SJCRH30 (cell line): ENCODE data around the gene CTSW. TPM values are rescaled to one million over a fixed set of nuclear protein-coding genes. Genes with fewer than 3 reads are reported as not detected.
"Not testable (repeated sequence)": the region's sequence is repeated elsewhere in the genome, so short reads cannot be mapped to it uniquely, and the experiment has no call there.

Experiments used
- DNase-seq, 2 experiments: peaks; one replicate each; pipeline ENCODE4 v3.0.0-alpha.2; 2015 to 2020
- H3K27ac ChIP-seq: fragments of 250-450 bp; sonication (Bioruptor Pico); 2 replicates; pipeline ENCODE4 v1.5.1; 2020; ENCODE audit warnings: mild to moderate bottlenecking, moderate library complexity
- H3K27me3 ChIP-seq: fragments of 250-450 bp; sonication (Bioruptor Pico); 2 replicates; pipeline ENCODE4 v1.5.1; 2020; ENCODE audit warnings: mild to moderate bottlenecking, moderate library complexity
- H3K36me3 ChIP-seq: fragments of 250-450 bp; sonication (Bioruptor Pico); 2 replicates; pipeline ENCODE4 v1.5.1; 2020; ENCODE audit warnings: mild to moderate bottlenecking, moderate library complexity
- H3K4me1 ChIP-seq: fragments of 250-450 bp; sonication (Bioruptor Pico); 2 replicates; pipeline ENCODE4 v1.5.1; 2020; ENCODE audit warnings: mild to moderate bottlenecking, moderate library complexity
- H3K4me3 ChIP-seq: fragments of 250-450 bp; sonication (Bioruptor Pico); 2 replicates; pipeline ENCODE4 v1.5.1; 2020; ENCODE audit warnings: mild to moderate bottlenecking, moderate library complexity
- H3K9me3 ChIP-seq: fragments of 250-450 bp; sonication (Bioruptor Pico); replicated peaks from 2 replicates; pipeline ENCODE4 v1.5.1; 2020; ENCODE audit warnings: mild to moderate bottlenecking, moderate library complexity
- total RNA-seq: library from RNA; depleted of rRNA; stranded (reverse); fragments of >200 nt; shearing (Covaris generic); gene quantifications from 2 replicates; pipeline ENCODE4 v1.2.3, GENCODE V29; 2014

Gene CTSW
- total RNA-seq, 1 experiment from 2014 or later = not detected

DNA sequence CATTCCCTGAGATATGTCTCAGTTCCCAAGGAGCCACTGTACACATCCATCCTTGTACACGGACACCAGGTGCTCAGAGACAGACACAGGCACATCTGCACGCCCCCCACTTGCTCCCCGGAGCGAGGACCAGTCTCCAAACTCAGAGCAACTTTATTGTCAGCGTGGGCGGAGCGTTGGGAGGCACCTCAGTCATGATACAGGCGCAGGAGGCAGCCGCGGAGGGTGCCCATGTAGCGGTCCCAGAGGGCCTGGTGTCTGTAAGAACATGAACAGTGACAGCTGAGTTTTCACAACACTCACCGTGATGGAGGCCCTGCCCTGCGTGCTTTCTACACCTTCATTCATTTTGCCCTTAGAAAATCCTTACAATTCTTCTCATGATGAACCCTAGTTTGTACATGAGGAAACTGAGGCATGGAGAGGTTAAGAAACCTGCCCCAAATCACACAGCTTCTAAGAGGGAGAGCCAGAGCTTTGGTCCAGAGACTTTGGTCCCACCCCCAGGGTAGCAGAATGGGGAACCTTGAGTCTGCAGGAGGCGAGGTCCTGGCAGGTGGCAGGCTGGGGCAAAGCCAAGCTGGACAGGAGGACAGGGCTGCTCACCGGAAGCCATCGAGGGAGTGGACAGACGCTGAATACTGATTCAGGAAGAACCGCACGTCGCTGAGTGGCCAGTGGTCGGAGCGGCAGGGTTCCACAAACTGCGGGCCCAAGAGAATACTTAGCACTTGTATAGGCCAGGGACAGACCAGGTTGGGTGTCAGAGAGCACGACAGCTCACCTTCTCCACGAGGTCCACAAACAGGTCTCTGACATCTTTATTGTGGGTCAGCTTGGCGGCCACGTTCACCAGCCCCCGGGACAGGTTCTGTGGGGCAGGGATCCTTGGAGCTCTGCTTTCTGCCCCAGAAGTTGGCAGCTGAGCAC is 4.4 kb downstream of the CTSW start:
- no peak overlapping the region for H3K4me3 ChIP-seq
- peaks cover 17% of the 10 kb centered on the region for H3K36me3 ChIP-seq
- no peak overlapping the region for H3K27ac ChIP-seq
- DNase-seq = no peak
- no peaks in the 10 kb centered on the region for H3K4me1 ChIP-seq
- no peaks in the 10 kb centered on the region for H3K9me3 ChIP-seq
- H3K27me3 ChIP-seq = no peaks in the 10 kb centered on the region

DNA sequence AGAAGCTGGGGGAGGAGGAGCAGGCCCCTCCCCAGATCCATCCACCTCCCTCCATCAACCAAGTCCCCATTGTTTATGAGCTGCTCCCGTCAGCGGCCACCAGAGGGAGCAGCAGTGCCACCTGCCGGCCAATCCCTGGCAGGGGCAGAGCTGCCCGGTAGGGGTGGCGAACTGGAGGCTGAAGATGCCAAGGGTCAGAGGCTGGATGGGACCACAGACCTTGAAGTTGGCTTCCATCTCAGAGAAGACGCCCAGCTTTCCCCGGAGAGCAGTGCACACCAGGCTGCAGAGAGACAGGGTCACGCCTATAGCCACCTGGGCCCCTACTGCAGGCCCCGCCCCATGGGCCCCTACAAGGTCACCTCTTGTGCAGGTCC is 5.1 kb downstream of the CTSW start:
- H3K27me3 ChIP-seq = no peaks in the 10 kb centered on the region
- peaks cover 17% of the 10 kb centered on the region for H3K36me3 ChIP-seq
- H3K4me1 ChIP-seq = peaks cover 3% of the 10 kb centered on the region; the same call in 1 of the 2 replicates
- no peak overlapping the region for H3K4me3 ChIP-seq
- no peak overlapping the region for H3K27ac ChIP-seq
- H3K9me3 ChIP-seq = no peaks in the 10 kb centered on the region
- peak; percentile 73 to 83 for DNase-seq

DNA sequence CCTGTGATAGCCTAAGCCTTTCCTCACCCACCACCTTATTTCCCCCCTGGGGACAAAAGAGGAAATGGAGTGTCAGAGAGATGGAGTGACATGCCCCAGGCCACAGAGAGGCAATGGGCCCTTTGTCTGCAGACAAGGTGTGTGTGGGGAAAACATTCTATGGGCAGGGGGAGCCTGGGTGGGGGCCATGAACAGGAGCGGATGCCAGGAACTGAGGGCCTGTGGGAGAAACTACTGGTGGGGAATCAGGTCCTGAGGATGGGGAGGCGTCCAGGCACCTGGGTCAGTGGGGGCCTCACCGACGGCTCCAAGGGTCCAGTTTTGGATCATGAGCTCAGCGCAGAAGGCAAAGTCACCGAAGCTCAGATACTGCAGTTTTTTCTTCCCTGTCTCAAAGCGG is 5.6 kb downstream of the CTSW start:
- Histone ChIP-seq H3K9me3 (no peaks in the 10 kb centered on the region), H3K36me3 (peaks cover 17% of the 10 kb centered on the region), H3K27ac (no peak overlapping the region), H3K4me3 (no peak overlapping the region), H3K4me1 (peaks cover 5% of the 10 kb centered on the region; the same call in 1 of the 2 replicates), H3K27me3 (no peaks in the 10 kb centered on the region)
- DNase-seq = no peak

DNA sequence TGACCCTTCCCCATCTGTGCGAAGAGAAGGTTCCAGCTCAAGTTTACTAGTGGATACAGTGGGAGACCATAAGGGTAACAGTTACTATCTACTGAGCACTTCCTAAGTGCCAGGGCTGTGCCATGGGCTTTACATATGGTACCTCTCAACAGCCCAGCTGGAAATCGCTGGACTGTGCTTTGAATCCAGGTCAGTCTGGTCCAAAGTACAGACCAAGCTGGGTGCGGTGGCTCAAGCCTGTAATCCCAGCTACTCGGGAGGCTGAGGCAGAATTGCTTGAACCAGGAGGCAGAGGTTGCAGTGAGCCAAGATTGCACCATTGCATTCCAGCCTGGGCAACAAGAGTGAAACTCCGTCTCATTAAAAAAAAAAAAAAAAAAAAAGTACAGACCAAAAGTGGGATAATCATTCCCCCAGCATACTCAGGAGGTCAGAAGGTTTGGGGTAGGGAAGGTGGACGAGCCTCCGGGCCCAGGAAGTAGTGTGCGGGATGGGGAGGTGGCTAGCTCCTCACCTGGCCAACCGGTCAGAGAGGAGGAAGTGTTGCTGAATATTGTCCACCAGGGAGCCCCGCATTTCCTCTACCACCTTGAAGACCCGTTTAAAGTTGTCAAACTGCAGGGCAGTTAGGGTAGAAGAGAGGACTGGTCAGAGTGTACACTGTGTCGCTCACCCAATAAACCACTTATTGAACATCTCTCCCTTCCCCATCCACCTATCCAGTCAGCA is 6.3 kb downstream of the CTSW start:
- no peak for DNase-seq
- no peaks in the 10 kb centered on the region for H3K27me3 ChIP-seq
- H3K4me3 ChIP-seq = no peak overlapping the region
- H3K4me1 ChIP-seq = peaks cover 5% of the 10 kb centered on the region; the same call in 1 of the 2 replicates
- H3K27ac ChIP-seq = no peak overlapping the region
- no peaks in the 10 kb centered on the region for H3K9me3 ChIP-seq
- peaks cover 17% of the 10 kb centered on the region for H3K36me3 ChIP-seq

DNA sequence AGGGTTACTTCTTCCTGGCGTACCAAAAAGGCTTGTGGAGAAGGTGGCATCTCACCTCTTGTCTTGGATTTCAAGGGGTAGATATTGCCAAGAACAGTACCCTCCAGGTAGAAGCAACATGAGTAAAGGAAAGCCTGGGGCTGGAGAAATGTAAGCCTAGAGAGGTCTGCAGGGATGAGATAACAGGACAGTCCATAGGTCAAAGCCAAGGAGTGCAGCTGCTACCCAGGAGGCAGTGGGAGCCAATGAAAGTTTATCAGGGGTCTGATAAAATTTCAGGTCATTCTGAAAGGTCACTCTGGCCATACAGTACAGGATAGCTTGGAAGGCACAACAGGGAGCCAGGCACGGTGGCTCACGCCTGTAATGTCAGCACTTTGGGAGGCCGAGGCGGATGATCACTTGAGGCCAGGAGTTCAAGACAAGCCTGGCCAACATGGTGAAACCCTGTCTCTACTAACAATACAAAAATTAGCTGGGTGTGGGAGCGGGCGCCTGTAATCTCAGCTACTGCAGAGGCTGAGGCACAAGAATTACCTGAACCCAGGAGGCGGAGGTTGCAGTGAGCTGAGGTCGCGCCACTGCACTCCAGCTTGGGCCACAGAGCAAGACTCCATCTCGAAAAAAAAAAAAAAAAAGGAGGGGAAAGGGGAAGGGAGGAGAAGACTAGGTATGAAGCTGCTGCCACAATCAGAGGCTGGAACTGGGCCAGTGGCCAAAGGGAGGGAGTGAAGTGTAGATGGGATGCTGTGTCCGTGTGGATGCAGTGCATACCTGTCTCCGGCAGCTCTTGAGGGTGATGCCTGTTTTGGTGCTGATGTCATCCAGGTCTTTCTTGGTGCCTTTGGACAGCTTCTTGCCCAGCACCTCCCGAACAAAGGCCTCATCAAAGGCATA is 7.4 kb downstream of the CTSW start:
- no peaks in the 10 kb centered on the region for H3K9me3 ChIP-seq
- peak overlapping the region; percentile 72 for H3K4me3 ChIP-seq
- no peaks in the 10 kb centered on the region for H3K27me3 ChIP-seq
- H3K27ac ChIP-seq = no peak overlapping the region
- H3K36me3 ChIP-seq = peaks cover 17% of the 10 kb centered on the region
- DNase-seq = no peak
- peaks cover 9% of the 10 kb centered on the region; the same call in 1 of the 2 replicates for H3K4me1 ChIP-seq

DNA sequence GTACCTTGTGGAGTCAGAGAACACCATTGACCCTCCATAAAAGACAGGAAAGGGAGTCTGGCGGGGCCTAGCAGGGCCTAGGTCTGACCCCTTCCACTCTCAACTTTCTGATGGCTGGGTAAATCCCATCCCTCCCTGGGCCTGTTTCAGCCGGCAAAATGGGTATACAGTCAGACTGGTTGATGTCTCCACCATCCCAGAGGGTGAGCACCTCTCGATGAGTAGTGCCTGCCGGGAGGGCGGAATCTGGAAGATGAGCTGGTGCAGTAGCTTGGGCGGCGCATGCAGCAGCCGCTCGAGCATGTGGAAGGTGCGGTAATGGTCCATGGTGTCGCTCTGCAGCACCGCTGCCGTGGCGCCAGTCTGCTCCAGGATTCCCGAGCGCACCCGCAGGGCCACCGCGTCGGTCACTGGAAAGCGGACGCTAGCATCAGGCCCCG is 8.1 kb downstream of the CTSW start:
- H3K4me1 ChIP-seq = peaks cover 9% of the 10 kb centered on the region; the same call in 1 of the 2 replicates
- peak overlapping the region; percentile 24; the same call in 1 of the 2 replicates for H3K27ac ChIP-seq
- no peak for DNase-seq
- peak overlapping the region; percentile 72 for H3K4me3 ChIP-seq
- H3K36me3 ChIP-seq = peaks cover 17% of the 10 kb centered on the region
- no peaks in the 10 kb centered on the region for H3K9me3 ChIP-seq
- no peaks in the 10 kb centered on the region for H3K27me3 ChIP-seq

DNA sequence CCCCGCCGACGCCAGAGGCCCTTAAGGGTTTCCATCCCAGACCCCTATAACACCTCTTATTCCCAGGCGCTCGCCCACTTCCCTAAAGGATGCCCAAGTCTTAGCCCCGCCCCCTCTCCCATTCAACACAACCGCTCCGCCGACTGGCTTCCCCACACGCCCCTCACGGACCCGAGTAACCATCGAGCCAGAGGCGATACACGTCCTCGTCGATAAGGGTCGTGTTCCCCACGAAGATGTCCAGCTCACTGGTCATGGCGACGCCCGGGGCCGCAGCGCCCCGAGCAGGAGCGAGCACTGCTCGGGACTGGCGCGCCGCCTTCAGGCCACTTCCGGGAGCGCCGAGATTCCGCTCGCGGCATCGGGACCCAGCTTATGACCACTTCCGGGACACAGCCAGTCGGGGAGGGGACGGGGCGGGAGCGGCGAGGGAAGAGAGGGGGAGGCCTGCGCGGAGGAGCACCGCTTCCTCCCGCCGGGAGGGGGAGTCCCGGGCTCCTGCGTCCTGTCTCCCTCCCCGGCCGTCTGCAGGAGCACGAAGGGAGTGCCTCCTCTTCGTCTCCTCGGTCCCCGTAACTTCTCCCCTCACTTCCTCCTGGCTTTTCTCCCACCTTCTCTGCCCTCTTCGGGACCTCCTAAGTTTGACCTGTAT is 8.7 kb downstream of the CTSW start, which contains the start of gene FIBP:
Gene FIBP, minus strand, starts transcription at position 309 of the 652 bp plus-strand sequence. Its CDS starts 53 bp downstream, at position 256.
- H3K4me3 ChIP-seq = peak within 1 kb of the TSS; percentile 72
- H3K4me1 ChIP-seq = peaks cover 9% of the 10 kb centered on the region; the same call in 1 of the 2 replicates
- peak; percentile 97 to 98 for DNase-seq

DNA sequence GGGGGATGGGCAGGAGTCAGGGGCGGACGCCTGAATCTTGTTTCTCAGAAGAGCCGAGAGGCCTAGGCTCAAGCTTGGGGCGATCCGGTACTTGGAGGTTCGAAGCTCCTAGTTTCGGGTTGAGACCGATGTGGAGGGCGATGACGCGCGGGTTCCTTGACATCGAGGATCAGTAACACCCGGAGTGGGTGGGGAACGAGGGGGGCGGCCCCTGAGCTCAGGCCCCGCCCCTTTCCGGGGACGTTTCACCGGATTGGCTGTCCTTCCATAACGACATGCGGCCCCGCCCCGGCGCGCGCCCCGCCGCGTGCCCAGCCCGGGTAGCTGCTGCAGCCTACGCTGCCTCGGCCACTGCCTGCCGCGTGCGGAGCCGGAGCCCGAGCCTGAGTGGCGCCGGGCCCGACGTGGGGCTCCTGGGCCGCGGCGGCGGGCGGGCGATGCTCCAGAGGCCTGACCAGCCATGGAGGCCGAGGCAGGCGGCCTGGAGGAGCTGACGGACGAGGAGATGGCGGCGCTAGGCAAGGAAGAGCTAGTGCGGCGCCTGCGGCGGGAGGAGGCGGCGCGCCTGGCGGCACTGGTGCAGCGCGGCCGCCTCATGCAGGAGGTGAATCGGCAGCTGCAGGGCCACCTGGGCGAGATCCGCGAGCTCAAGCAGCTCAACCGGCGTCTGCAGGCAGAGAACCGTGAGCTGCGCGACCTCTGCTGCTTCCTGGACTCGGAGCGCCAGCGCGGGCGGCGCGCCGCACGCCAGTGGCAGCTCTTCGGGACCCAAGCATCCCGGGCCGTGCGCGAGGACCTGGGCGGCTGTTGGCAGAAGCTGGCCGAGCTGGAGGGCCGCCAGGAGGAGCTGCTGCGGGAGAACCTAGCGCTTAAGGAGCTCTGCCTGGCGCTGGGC is 10.9 kb downstream of the CTSW start, which contains the start of gene CCDC85B:
Gene CCDC85B, plus strand, starts transcription at position 350 of the 895 bp plus-strand sequence. Its CDS starts 111 bp downstream, at position 461.
- DNase-seq = peak; percentile 95 to 96
- no peaks in the 10 kb centered on the region for H3K36me3 ChIP-seq
- peaks cover 9% of the 10 kb centered on the region; the same call in 1 of the 2 replicates for H3K4me1 ChIP-seq
- peak within 1 kb of the TSS; percentile 72 for H3K4me3 ChIP-seq
- no peaks in the 10 kb centered on the region for H3K27me3 ChIP-seq
- H3K9me3 ChIP-seq = no peaks in the 10 kb centered on the region
- H3K27ac ChIP-seq = peak within 1 kb of the TSS; percentile 50

More for the DNA sequence above, 8.7 kb downstream of the CTSW start, which contains the start of gene FIBP:
- Histone ChIP-seq H3K27ac (peak within 1 kb of the TSS; percentile 31; the same call in 1 of the 2 replicates), H3K36me3 (peaks cover 17% of the 10 kb centered on the region), H3K9me3 (no peaks in the 10 kb centered on the region), H3K27me3 (no peaks in the 10 kb centered on the region)

DNA sequence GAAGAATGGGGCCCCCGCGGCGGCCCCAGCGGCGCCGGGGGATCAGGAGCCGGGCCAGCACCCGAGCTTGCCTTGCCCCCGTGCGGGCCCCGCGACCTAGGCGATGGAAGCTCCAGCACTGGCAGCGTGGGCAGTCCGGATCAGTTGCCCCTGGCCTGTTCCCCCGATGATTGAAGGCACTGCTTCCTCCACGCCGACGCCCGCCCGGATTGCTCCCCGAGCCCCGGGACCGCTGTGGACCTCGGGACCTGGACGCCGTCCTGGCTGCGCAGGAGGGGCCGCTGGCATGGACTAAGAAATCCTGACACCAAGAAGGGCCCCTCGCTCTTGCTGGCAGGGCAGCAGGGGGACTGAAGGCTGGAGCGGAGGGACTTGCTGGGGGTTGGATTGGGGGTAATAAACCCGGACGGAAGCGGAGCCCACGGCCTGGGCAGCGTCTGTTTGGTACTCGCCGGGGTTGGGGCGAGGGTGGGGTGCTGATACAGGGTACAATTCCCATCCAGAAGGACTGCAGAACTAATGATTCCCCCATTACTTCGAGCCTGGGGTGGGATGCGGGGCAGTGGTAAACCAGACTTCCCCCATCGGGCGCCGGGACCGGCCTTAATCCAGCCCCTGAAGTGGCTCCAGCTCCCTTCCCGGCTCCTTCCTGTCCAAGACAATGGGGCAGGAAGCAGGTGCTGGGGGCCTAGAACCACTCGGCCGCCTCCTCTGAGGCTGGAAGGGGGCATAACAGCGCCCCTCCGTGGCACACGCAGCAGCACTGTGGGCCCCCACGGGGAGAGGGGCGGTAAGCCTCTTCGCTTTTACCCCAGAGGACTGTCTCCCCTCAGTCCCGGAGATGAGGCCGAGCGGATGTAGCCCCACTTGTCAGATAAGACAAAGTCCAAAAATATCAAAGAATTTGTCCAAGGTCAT is 11.8 kb downstream of the CTSW start:
- no peaks in the 10 kb centered on the region for H3K36me3 ChIP-seq
- no peaks in the 10 kb centered on the region for H3K9me3 ChIP-seq
- H3K27ac ChIP-seq = peak overlapping the region; percentile 50
- H3K4me3 ChIP-seq = peak overlapping the region; percentile 72
- H3K4me1 ChIP-seq = peaks cover 9% of the 10 kb centered on the region; the same call in 1 of the 2 replicates
- peak; percentile 77 to 79 for DNase-seq
- H3K27me3 ChIP-seq = no peaks in the 10 kb centered on the region

DNA sequence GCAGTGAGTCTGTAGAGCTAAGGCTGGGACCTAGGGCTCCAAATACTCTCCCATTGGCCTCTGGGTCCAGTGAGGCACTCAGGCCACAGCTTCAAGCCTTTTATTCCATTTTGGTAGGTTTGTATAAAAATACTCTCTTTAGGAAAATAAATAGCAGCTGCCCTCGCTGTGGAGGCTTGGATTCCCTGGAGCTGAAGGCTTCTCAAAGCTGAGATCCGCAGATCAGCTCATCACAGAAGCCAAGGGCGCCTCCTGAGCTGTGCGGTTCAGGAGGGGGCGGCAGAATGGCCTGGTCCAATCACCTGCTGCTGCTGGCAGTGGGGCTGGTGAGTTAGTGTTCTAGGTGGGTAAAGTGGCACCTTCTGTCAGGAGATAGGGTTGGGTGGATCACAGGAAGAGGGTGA is 12.5 kb downstream of the CTSW start:
- Histone ChIP-seq H3K4me3 (peak overlapping the region; percentile 72), H3K4me1 (peaks cover 13% of the 10 kb centered on the region; the same call in 1 of the 2 replicates)
- not testable (repeated sequence) for H3K36me3 ChIP-seq, H3K27ac ChIP-seq, H3K27me3 ChIP-seq, H3K9me3 ChIP-seq, DNase-seq

DNA sequence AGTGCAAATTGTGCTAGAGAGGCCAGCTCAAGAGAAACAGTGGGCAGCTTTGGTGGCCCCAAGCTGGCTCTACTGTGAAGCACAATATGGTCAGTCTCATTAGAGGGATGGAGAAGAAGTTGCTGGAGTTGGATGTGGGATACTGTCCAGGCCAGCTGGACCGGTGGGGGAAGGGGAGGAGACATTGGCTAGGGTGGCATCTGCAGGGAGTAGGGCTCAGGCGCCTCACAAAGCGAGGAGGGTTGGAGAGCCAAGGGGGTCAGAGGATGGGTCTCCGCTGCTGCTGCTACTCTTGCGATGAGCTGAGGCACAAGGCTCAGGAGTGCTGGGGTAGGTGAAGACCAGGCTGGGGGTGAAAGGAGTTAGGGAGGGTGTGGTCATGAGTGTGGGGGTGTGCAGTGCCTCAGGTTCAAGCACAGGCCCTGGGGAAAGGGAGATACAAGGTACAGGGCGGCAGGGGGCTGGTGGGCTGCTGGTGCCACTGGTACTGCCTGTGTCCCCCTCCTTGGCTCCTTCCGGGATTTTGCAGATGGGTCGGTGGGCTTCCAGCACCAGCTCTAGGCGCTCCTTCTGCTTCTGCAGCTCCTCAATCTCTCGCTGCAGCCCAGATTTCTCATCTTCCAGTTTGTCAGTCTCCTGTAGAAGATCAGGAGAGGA is 13.2 kb downstream of the CTSW start:
- H3K4me3 ChIP-seq = no peak overlapping the region
- no peak for DNase-seq
- H3K36me3 ChIP-seq = no peaks in the 10 kb centered on the region
- no peaks in the 10 kb centered on the region for H3K27me3 ChIP-seq
- peaks cover 13% of the 10 kb centered on the region; the same call in 1 of the 2 replicates for H3K4me1 ChIP-seq
- H3K27ac ChIP-seq = no peak overlapping the region
- no peaks in the 10 kb centered on the region for H3K9me3 ChIP-seq
